HEK293 (cell line): ENCODE measurements around the gene MAML3.

ENCODE experiments used
- CTCF ChIA-PET: fragments of 350-600 bp; formaldehyde crosslinking; extraction: SDS; loops from one replicate; lab custom pipeline; 2021; ENCODE audit warnings: antibody characterized with exemption; lab: Yijun Ruan, JAX
- POLR2A ChIA-PET: fragments of 300-600 bp; formaldehyde crosslinking; extraction: SDS; loops from one replicate; lab custom pipeline; 2020; ENCODE audit warnings: antibody characterized with exemption, inconsistent platforms; lab: Yijun Ruan, JAX
- H3K27ac ChIP-seq: fragments of 200-500 bp; sonication (Bioruptor generic); 2 replicates; pipeline ENCODE4 v1.5.1; 2014; ENCODE audit warnings: low read depth, low read length, control low read depth, inconsistent platforms; ENCODE audit errors: extremely low read depth
- H3K36me3 ChIP-seq, 2 experiments: fragments of 200-500 bp in 1 of 2; sonication (Bioruptor generic) in 1 of 2; 1 replicate in 1 of 2; 2 replicates in 1 of 2; pipeline ENCODE4 v1.5.1; 2014 to 2017; ENCODE audit warnings: inconsistent platforms in 2 of 2, low read length in 2 of 2; ENCODE audit not compliant: control insufficient read depth in 2 of 2, insufficient read depth in 1 of 2
- H3K4me1 ChIP-seq: fragments of 200-500 bp; sonication (Bioruptor generic); 2 replicates; pipeline ENCODE4 v1.5.1; 2014; ENCODE audit warnings: mild to moderate bottlenecking, low read length, inconsistent platforms; ENCODE audit not compliant: control insufficient read depth, insufficient read depth
- H3K4me3 ChIP-seq: 2 replicates; pipeline ENCODE4 v1.5.1; 2011; ENCODE audit warnings: low read depth, mild to moderate bottlenecking, control low read depth, low read length, moderate library complexity
- H3K9me3 ChIP-seq: fragments of 200-500 bp; sonication (Bioruptor generic); 2 replicates; pipeline ENCODE4 v1.5.1; 2014; ENCODE audit warnings: low read depth, low read length, inconsistent platforms; ENCODE audit not compliant: control insufficient read depth, insufficient read depth
- FEZF1 ChIP-seq: fragments of 450-650 bp; formaldehyde crosslinking; IDR thresholded peaks from 2 replicates; pipeline ENCODE4 v1.5.1; 2016; ENCODE audit warnings: missing biosample characterization, missing genetic modification characterization
- PRDM6 ChIP-seq: fragments of 450-650 bp; formaldehyde crosslinking; IDR thresholded peaks from 2 replicates; pipeline ENCODE4 v1.5.1; 2017; ENCODE audit warnings: missing biosample characterization, missing genetic modification characterization
- SETDB1 ChIP-seq: IDR thresholded peaks from one replicate; pipeline ENCODE4 v1.6.1; 2017; ENCODE audit warnings: mild to moderate bottlenecking, low read length, moderate library complexity, mixed read lengths; ENCODE audit not compliant: insufficient read length
- SP7 ChIP-seq: fragments of 450-650 bp; formaldehyde crosslinking; IDR thresholded peaks from 2 replicates; pipeline ENCODE4 v1.5.1; 2016; ENCODE audit warnings: missing biosample characterization, missing genetic modification characterization
- ZBTB11 ChIP-seq: fragments of 450-650 bp; formaldehyde crosslinking; conservative IDR thresholded peaks from 2 replicates; pipeline ENCODE4 v1.5.1; 2016; ENCODE audit warnings: low read depth, missing biosample characterization, missing genetic modification characterization
- ZNF10 ChIP-seq: fragments of 450-650 bp; formaldehyde crosslinking; IDR thresholded peaks from 2 replicates; pipeline ENCODE4 v1.5.1; 2017; ENCODE audit warnings: missing biosample characterization, missing genetic modification characterization
- ZNF138 ChIP-seq: fragments of 450-650 bp; formaldehyde crosslinking; IDR thresholded peaks from 2 replicates; pipeline ENCODE4 v1.5.1; 2016; ENCODE audit warnings: missing biosample characterization, missing genetic modification characterization, borderline replicate concordance
- ZNF148 ChIP-seq: fragments of 450-650 bp; formaldehyde crosslinking; IDR thresholded peaks from 2 replicates; pipeline ENCODE4 v1.5.0; 2017; ENCODE audit warnings: missing biosample characterization, missing genetic modification characterization, borderline replicate concordance
- ZNF175 ChIP-seq: fragments of 450-650 bp; formaldehyde crosslinking; IDR thresholded peaks from 2 replicates; pipeline ENCODE4 v1.5.1; 2016; ENCODE audit warnings: missing biosample characterization, missing genetic modification characterization
- ZNF24 ChIP-seq: fragments of 450-650 bp; formaldehyde crosslinking; IDR thresholded peaks from 2 replicates; pipeline ENCODE4 v1.5.1; 2016; ENCODE audit warnings: missing biosample characterization, missing genetic modification characterization
- ZNF311 ChIP-seq: fragments of 450-650 bp; formaldehyde crosslinking; IDR thresholded peaks from 2 replicates; pipeline ENCODE4 v1.5.1; 2017; ENCODE audit warnings: missing biosample characterization, missing genetic modification characterization, borderline replicate concordance
- ZNF354C ChIP-seq: fragments of 450-650 bp; formaldehyde crosslinking; IDR thresholded peaks from 2 replicates; pipeline ENCODE4 v1.5.1; 2016; ENCODE audit warnings: missing biosample characterization, missing genetic modification characterization, low read depth, borderline replicate concordance
- ZNF433 ChIP-seq: fragments of 450-650 bp; formaldehyde crosslinking; IDR thresholded peaks from 2 replicates; pipeline ENCODE4 v1.5.1; 2016; ENCODE audit warnings: missing biosample characterization, missing genetic modification characterization, low read depth
- ZNF501 ChIP-seq: fragments of 450-650 bp; formaldehyde crosslinking; IDR thresholded peaks from 2 replicates; pipeline ENCODE4 v1.5.1; 2016; ENCODE audit warnings: missing biosample characterization, missing genetic modification characterization
- ZNF561 ChIP-seq: fragments of 450-650 bp; IDR thresholded peaks from 2 replicates; pipeline ENCODE4 v1.5.1; 2018; ENCODE audit warnings: missing biosample characterization, missing genetic modification characterization, borderline replicate concordance
- ZNF580 ChIP-seq: fragments of 450-650 bp; formaldehyde crosslinking; IDR thresholded peaks from 2 replicates; pipeline ENCODE4 v1.5.1; 2016; ENCODE audit warnings: missing biosample characterization, missing genetic modification characterization
- ZNF610 ChIP-seq: fragments of 450-650 bp; formaldehyde crosslinking; IDR thresholded peaks from 2 replicates; pipeline ENCODE4 v1.5.1; 2016; ENCODE audit warnings: missing biosample characterization, missing genetic modification characterization, borderline replicate concordance
- ZNF639 ChIP-seq: fragments of 450-650 bp; formaldehyde crosslinking; IDR thresholded peaks from 2 replicates; pipeline ENCODE4 v1.5.1; 2016; ENCODE audit warnings: missing biosample characterization, missing genetic modification characterization
- ZNF785 ChIP-seq: fragments of 450-650 bp; formaldehyde crosslinking; IDR thresholded peaks from 2 replicates; pipeline ENCODE4 v1.5.1; 2016; ENCODE audit warnings: missing biosample characterization, missing genetic modification characterization
- ZSCAN5A ChIP-seq: fragments of 450-650 bp; formaldehyde crosslinking; IDR thresholded peaks from 2 replicates; pipeline ENCODE4 v1.5.1; 2016; ENCODE audit warnings: missing biosample characterization, missing genetic modification characterization
- ZXDB ChIP-seq: fragments of 450-650 bp; formaldehyde crosslinking; IDR thresholded peaks from 2 replicates; pipeline ENCODE4 v1.5.1; 2016; ENCODE audit warnings: missing biosample characterization, missing genetic modification characterization

The MAML3 gene

GRCh38 chr4:139743027-139743426 is 411.0 kb downstream of the MAML3 start (continued):
- TF ChIP-seq ZNF433 (tag by site-specific recombination) (no peak), ZNF501 (tag by site-specific recombination) (no peak), ZBTB11 (no peak), ZNF580 (tag by site-specific recombination) (no peak), ZSCAN5A (tag by site-specific recombination) (no peak), SP7 (tag by site-specific recombination) (no peak)

GRCh38 chr4:139740531-139741041 is 413.4 kb downstream of the MAML3 start:
- Histone ChIP-seq H3K9me3 (no peaks in the 10 kb centered on the region), H3K36me3 (no peaks in the 10 kb centered on the region), H3K27ac (no peak overlapping the region), H3K4me1 (0 out of 2 replicates have a peak, but pooled peaks cover 2% of the 10 kb centered on the region), H3K4me3 (no peak overlapping the region)
- ChIA-PET CTCF (interaction anchor here (0.6 to 1.2 kb wide), 2 partner anchors 18 to 84 kb away, joined by 3 to 4 read pairs; no protein-coding TSS in a partner anchor), POLR2A (no interaction called here)
- no peak for TF ChIP-seq ZNF785 (tag by site-specific recombination)
- no peak for TF ChIP-seq ZNF610
- no peak for TF ChIP-seq SETDB1
- TF ChIP-seq ZNF561, result peak; percentile 71; the same call in 1 of the 2 replicates
- no peak for TF ChIP-seq ZNF175 (tag by site-specific recombination)
- 0 out of 2 replicates have a peak, but pooled peaks have one; percentile 16 for TF ChIP-seq SP7 (tag by site-specific recombination)
- TF ChIP-seq ZXDB (tag by site-specific recombination), result no peak
- TF ChIP-seq ZNF354C (tag by site-specific recombination), result no peak
- TF ChIP-seq FEZF1, result peak; percentile 69; the same call in 1 of the 2 replicates
- no peak; the same call in 1 of the 2 replicates for TF ChIP-seq ZNF639 (tag by site-specific recombination)
- TF ChIP-seq PRDM6 (tag by site-specific recombination), result no peak
- no peak for TF ChIP-seq ZNF311 (tag by site-specific recombination)
- TF ChIP-seq ZNF24 (tag by site-specific recombination), result peak; percentile 53; the same call in 1 of the 2 replicates
- TF ChIP-seq ZNF138 (tag by site-specific recombination), result no peak
- TF ChIP-seq ZNF148 (tag by site-specific recombination), result no peak
- no peak for TF ChIP-seq ZNF10 (tag by site-specific recombination)
